ENCODE data around the gene WRAP73. TPM values are rescaled to one million over a fixed set of nuclear protein-coding genes. Genes with fewer than 3 reads are reported as not detected.

Gene WRAP73
- total RNA-seq, 4 donors from 2014 or later, result 16.8 to 20.5 (median 19.5) TPM

DNA sequence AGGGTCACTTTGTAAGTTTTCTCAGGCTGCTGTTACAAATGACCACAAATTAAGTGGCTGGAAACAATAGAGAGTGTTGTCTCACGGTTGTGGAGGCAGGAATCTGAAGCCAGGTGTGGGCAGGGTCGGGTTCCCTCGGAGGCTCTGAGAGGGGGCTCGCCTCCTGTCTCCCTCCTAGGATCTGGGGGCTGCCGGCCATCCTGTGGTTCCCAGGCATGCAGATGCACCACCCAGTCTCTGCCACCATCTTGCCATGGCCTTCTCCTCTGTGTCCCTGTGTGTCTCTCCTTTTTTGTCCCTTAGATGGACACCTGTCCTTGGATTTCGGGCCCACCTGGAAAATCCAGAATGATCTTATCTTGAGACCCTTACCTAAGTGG is 7.2 kb upstream of the WRAP73 start:
- TF ChIP-seq CTCF (IDR thresholded peaks at IDR 0.05; ENCODE audit: low read depth), result no peak

- no peak for TF ChIP-seq CTCF (IDR thresholded peaks at IDR 0.05; ENCODE audit: low read depth)
Observed at GRCh38 chr1:3656450-3657095, 6.7 kb upstream of the WRAP73 start.

GRCh38 chr1:3654549-3655281 is 4.8 kb upstream of the WRAP73 start:
- TF ChIP-seq CTCF (IDR thresholded peaks at IDR 0.05; ENCODE audit: low read depth), result no peak

DNA sequence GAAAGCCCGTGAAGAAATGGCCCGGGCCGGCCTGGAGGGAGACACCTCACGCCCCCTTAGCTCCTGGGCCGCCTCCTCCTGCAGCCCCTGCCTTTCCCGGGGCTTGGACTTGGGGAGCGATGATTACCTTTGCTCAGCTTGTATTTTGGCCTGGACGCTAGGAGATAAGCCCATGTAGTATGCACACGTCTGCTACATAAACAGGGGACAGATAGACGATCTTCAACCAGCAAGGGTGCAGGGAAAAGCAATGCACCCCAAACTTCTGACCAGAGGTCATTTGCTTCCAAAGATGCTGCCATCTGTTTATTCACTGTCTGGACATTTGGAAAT is 3.3 kb upstream of the WRAP73 start:
- no peak for TF ChIP-seq CTCF (IDR thresholded peaks at IDR 0.05; ENCODE audit: low read depth)

- no peak for TF ChIP-seq CTCF (IDR thresholded peaks at IDR 0.05; ENCODE audit: low read depth)
Observed at GRCh38 chr1:3652548-3653285, 2.8 kb upstream of the WRAP73 start.

DNA sequence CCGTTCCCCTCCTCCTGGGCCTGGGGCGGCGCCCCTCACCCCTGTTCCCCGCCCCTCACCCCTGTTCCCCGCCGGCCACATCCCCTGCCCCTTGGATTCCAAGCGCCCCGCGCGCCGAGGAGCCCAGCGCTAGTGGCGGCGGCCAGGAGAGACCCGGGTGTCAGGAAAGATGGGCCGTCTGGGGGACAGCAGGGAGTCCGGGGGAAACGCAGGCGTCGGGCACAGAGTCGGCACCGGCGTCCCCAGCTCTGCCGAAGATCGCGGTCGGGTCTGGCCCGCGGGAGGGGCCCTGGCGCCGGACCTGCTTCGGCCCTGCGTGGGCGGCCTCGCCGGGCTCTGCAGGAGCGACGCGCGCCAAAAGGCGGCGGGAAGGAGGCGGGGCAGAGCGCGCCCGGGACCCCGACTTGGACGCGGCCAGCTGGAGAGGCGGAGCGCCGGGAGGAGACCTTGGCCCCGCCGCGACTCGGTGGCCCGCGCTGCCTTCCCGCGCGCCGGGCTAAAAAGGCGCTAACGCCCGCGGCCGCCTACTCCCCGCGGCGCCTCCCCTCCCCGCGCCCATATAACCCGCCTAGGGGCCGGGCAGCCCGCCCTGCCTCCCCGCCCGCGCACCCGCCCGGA is 2.1 kb upstream of the WRAP73 start, which contains the start of gene TP73:
TSS of gene TP73 (plus strand) at position 587 of the 618 bp plus-strand sequence. CDS start 29,850 bp downstream, outside the sequence.
- no peak for TF ChIP-seq CTCF (IDR thresholded peaks at IDR 0.05; ENCODE audit: low read depth)
